GM21423 (cell line): ENCODE measurements around the gene C4orf17.

Experiments used
- ATAC-seq: cut with Tn5 transposase; IDR thresholded peaks from one replicate; pipeline ENCODE4 v1.9.1; 2021; ENCODE audit warnings: mild to moderate bottlenecking, moderate library complexity; ENCODE audit not compliant: unreplicated experiment

The C4orf17 gene

DNA sequence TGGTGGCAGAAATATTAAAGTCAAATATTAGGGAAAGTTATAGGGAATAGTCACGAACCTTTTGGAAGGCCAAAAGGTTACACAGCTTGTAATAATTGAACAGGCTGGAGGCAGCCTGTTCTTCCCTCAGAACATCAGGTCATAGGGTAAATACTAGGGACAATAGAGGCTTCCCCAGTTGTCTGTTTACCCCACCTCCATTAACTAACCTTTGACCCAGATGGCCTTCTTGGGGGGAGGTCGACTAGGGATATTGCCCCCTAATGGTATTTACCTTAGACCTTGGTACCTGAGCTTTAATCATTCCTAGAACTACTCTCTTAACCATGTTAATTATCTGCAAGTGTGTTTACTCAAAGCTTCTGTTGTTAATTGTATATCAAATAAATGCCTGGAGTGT is 26.0 kb downstream of the C4orf17 start:
- no peak for ATAC-seq

- ATAC-seq, result no peak
These were observed 26.9 kb downstream of the C4orf17 start for GRCh38 chr4:99537674-99538073.

GRCh38 chr4:99540277-99540939 is 29.6 kb downstream of the C4orf17 start:
- ATAC-seq, result no peak

GRCh38 chr4:99552872-99553271 is 42.1 kb downstream of the C4orf17 start:
- ATAC-seq, result no peak

DNA sequence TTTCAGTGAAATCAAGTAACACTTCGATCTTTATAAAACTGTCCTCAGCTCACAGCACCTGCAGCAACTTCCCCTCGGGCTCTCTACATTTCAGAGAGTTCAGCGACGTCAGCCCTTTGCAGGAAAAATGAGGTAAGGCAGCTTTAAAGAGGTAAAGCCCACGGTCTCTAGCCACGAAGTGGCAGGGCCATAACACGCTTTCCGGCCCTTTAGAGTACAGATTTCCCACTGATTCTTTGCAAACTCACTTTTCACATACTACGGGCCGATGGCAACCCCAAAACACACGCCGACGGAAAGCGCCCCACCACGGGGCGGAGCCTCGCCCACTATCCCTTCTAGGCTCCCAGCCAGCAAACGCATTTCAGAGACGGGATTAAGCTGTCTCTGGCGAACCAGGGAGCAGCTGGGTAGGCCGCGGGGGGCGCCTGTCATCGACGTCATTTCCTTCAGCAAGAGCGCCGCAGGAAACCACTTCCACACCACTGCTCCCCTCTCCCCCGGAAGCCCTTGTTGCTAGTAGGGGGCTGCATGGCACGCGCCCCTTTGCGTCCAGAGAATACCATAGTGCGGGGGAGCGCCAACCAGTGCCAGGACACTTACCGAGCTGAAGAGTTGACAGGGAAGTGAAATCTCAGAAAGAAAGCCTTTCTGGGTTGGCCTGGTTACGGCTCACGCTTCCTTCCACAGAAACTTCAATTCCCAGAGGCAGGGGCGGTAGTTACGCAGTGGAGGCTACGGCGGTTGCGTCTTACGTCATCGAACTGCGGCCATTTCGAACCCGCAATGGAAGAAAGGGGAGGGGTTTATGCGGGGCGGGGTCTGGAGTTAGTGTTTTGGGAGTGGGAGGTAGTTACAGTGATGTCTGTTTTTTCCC is 52.7 kb downstream of the C4orf17 start, which contains the start of gene TRMT10A:
TRMT10A (minus strand) TSS at position 730 of the 877 bp plus-strand sequence. CDS start 4,701 bp downstream, outside the sequence.
- ATAC-seq, result peak; percentile 94

GRCh38 chr4:99564921-99565320 is 54.1 kb downstream of the C4orf17 start:
- ATAC-seq, result no peak

- no peak for ATAC-seq
These were observed 61.1 kb downstream of the C4orf17 start for GRCh38 chr4:99571883-99572282.

DNA sequence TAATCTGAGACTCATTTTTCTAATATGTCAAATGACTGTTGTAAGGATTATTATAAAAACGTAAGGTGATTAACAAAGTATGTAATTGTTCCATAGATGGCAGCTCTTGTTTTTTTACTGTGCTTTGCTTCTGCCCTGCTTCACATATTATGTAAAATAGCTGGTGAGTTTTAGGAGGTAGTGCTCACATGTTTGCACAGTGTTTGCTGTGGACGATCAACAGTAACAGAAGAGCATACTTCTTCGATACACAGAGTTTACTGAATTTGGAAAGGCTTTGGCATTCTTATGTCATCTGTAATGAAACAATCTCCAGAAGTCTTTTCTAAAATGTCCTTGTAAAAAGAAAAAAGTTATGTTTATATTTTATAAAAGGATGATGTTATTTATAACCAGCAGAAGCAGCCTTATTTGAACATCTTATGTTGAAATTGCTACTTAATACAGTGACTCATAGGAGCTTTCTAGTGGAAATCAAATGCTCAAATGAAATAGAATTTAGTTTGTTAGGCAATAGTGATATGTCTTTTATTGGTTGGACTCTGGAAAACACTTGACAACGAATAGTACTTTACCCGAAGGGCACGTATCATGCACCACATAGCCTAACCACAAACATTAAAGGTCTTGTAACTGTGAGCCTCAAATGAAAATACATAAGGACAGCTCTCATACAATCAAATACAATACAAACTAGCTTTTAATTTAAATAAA is 61.9 kb downstream of the C4orf17 start:
- ATAC-seq, result no peak

DNA sequence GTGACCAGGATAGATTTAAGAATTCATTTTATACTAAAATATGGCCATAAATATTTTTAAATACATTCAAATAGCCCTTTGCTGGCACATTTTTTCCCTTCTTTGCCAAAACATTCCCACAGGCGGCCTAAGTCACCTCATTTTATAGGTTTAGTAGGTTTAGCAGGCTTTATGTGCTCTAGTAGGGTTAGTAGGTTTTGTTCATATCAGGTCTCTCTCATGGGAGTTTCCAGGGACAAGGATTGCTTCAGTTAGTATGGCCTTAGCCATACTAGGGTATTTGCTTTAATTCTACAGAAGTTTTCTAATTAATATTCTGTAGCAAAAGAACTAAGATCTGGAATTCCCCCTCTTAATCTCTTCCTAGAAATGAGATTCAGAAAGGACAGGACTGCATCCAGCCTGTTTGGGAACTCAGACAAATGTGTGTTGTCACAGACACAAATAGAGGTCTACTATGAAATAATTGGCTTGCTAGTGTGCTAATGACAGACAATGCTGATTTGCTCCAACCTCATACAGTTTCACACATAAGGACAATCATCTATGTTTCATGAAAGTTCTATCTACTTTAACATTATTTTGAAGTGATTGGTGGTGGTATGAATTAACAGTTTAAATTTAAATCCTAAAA is 63.0 kb downstream of the C4orf17 start:
- no peak for ATAC-seq

DNA sequence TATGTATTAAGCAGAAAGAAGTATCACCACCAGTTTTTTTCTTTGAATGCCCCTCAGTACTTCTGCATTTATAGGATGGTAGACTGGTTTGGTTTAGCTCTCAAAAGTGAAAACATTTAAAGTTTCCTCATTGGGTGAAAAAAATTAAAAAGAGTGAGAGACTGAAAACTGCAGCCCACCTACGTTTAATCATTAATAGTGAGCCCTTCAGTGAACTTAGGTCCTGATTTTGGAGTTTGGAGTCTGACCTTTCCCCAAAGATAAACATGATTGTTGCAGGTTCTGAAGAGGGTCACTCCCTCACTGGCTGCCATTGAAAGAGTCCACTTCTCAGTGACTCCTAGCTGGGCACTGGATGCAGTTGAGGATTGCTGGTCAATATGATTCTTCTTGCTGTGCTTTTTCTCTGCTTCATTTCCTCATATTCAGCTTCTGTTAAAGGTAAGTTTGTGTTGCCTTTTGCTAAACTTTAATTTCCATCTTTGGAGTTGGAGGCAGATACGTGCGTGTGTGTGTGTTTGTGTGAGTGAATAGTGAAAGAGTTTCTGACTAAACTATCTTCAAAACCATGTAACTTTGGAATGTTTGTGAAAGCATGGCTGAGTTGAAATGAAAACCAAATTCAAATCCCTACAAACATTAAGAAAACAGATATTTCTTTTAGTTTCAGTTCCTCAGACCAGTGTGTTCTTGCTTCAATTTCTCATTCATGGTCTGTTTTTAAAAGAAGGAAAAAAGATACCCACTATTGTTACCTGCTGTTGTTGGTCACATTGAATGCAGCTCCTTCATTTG is 63.9 kb downstream of the C4orf17 start, which contains the start of gene MTTP:
MTTP (plus strand) TSS at position 295 of the 795 bp plus-strand sequence; CDS start at position 381, 86 bp downstream.
- peak; percentile 78 for ATAC-seq

- ATAC-seq, result no peak
These were observed 67.9 kb downstream of the C4orf17 start for GRCh38 chr4:99578714-99579113.

DNA sequence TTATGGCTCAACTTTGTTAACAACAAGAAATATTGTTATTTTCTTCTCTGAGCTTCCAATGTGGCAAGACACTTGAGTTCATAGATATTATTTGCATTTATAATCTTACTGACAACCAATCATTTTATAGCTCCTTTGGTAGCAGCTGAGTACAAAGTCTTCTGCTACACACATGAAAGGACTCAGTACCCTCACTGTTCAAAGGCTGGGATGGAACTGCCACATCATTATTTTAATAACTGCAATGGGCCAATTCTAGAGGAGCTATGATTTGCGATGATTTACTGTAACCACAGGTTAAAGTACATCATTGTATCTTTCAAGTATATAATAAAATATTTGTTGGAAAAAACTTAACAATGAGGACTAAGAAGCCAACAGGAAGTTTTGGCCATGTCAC is 74.7 kb downstream of the C4orf17 start:
- ATAC-seq, result no peak

DNA sequence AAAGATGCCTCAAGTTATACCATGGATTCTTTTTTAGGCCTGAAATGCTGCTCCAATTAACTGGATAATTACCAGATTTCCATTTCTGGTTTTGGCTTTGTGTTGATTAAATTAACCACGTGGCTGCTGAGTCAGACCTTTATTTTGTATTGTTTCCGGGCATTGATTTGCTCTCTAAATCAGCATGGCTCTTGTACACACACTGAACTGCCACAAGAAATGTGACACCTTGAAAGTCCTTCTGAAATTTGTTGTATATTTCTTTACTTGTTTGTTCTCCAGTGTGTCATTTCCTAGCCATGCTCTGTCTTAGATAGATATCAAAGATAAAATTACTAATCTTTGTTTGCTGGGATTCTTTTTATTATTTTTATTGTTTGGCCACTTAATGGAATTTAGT is 75.5 kb downstream of the C4orf17 start:
- ATAC-seq, result no peak

- no peak for ATAC-seq
These were observed 76.0 kb downstream of the C4orf17 start for GRCh38 chr4:99586797-99587196.

DNA sequence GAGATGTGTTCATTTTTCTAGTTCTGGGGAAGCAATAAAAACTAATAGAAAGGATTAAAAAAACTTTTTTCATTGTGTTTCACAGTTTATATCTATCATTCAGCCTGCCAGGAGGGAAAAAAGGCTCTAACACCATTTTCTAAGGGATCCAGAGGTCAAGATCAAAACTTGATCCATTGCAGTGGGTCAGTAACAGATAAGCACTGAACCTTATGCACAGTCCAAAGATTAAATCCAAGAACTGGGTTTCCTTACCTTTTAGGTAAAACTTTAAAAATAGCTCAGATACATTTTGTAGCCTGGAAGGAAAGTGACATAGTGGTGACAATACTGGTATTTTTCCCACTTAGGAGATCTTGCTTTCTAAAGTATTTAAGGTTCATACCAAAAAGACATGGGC is 76.5 kb downstream of the C4orf17 start:
- ATAC-seq, result no peak

DNA sequence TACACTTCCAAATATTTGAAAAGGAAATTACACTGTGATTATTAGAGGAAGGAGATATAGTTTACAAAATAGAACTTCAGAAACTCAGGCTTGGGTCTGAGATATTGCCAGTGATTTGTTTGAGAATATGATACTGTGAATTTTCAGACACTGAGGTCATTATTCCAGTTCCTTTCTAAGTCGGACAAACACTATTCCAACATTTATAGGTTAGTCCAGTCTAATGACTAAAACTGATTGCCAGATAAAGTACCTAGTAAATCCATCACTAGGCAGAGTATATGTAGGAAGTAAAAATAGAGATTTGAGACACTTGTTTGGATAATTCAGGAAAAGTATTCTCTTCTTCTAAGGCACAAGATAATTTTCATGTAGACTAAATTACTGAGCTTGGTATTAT is 77.0 kb downstream of the C4orf17 start:
- ATAC-seq, result no peak

DNA sequence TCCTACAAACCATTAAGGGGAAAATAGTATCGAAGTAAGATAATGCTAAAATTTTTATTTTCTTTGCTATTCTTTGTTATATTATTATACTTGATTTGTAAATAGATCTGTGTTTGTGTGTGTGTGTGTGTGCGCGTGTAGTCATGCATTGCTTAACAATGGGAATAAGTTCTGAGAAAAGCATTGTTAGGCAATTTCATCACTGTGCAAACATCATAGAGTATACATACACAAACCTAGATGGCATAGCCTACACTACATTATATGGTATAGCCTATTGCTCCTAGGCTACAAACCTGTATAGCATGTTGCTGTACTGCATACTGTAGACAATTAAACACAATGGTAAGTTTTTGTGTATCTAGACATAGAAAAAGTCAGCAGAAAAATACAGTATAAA is 80.9 kb downstream of the C4orf17 start:
- no peak for ATAC-seq
